ENCODE data around the gene UTP15.
A peak's percentile ranks its signal among the peaks of the same experiment; 100 is the strongest.

The UTP15 gene, protein sequence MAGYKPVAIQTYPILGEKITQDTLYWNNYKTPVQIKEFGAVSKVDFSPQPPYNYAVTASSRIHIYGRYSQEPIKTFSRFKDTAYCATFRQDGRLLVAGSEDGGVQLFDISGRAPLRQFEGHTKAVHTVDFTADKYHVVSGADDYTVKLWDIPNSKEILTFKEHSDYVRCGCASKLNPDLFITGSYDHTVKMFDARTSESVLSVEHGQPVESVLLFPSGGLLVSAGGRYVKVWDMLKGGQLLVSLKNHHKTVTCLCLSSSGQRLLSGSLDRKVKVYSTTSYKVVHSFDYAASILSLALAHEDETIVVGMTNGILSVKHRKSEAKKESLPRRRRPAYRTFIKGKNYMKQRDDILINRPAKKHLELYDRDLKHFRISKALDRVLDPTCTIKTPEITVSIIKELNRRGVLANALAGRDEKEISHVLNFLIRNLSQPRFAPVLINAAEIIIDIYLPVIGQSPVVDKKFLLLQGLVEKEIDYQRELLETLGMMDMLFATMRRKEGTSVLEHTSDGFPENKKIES

GRCh38 chr5:73565139-73565968 is at the start of gene UTP15, which contains the start of gene ANKRA2:
UTP15 (plus strand) TSS chr5:73565743; CDS start chr5:73567345, 1,602 bp downstream.
ANKRA2 (minus strand) TSS chr5:73565639; CDS start chr5:73562881, 2,758 bp downstream.
- peaks cover 16% of the 10 kb centered on the region for H3K4me1 Mint-ChIP-seq (ENCODE audit: low read depth)

DNA sequence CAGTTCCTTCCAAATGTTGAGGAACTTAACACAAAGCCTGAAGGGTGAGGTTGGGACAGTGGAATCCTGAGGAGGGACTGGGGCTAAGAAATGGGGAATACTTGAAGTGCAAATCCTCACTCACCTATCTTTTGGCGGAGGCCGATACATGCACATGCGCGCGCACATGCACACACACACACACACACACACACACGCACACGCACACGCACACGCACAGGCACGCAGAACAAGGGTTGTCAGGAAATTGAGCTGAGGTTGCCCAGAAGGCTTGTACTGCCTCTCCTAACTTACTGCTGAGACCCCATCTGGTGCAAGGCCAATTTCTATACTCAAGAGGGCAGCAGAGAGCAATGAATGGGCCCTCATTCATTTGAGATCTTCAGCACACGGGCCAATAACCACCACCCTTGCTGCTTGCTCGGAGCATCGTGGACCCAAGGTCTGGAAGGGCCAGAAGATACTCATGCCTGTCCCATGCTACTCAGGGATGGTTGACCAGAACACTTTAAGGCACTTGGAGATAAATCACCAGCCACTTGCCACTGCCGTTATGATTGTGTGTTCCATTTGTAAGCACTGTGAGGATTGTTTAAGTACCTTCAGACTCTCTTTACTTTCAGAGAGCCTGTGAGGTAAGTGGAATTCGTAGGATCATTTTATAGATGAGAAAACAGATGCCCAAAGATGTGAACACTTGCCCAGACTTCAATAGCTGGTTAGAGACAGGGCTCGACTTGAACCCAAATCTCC is 45.8 kb upstream of the UTP15 start:
- Mint-ChIP-seq H3K36me3 (ENCODE audit: low read depth) (no peaks in the 10 kb centered on the region), H3K4me1 (ENCODE audit: low read depth) (peaks cover 8% of the 10 kb centered on the region), H3K4me3 (no peak overlapping the region), H3K9me3 (no peaks in the 10 kb centered on the region), H3K27me3 (no peaks in the 10 kb centered on the region), H3K27ac (no peak overlapping the region)
- intact Hi-C loops (cut with micrococcal nuclease) = loop anchor here (1.0 kb wide), 1 partner anchor 17 kb away; no protein-coding TSS in a partner anchor

More at GRCh38 chr5:73565139-73565968, at the start of gene UTP15, which contains the start of gene ANKRA2:
- Mint-ChIP-seq H3K36me3 (ENCODE audit: low read depth) (peaks cover 49% of the 10 kb centered on the region), H3K9me3 (no peaks in the 10 kb centered on the region), H3K27me3 (no peaks in the 10 kb centered on the region), H3K27ac (peak within 1 kb of the TSS; percentile 96), H3K4me3 (peak within 1 kb of the TSS; percentile 95)
- intact Hi-C loops (cut with micrococcal nuclease) = loop anchor here (1.0 to 5.0 kb wide), 2 partner anchors 67 to 1202 kb away; partner anchors contain the start of genes BTF3, GFM2 and NSA2

- intact Hi-C loops (cut with micrococcal nuclease) = no loop called here
- peaks cover 9% of the 10 kb centered on the region for H3K4me1 Mint-ChIP-seq (ENCODE audit: low read depth)
- no peak overlapping the region for H3K4me3 Mint-ChIP-seq
- H3K27ac Mint-ChIP-seq = no peak overlapping the region
- H3K27me3 Mint-ChIP-seq = peaks cover 4% of the 10 kb centered on the region
- H3K36me3 Mint-ChIP-seq (ENCODE audit: low read depth) = no peaks in the 10 kb centered on the region
- no peaks in the 10 kb centered on the region for H3K9me3 Mint-ChIP-seq
These were observed 42.6 kb upstream of the UTP15 start for GRCh38 chr5:73522989-73523388.

DNA sequence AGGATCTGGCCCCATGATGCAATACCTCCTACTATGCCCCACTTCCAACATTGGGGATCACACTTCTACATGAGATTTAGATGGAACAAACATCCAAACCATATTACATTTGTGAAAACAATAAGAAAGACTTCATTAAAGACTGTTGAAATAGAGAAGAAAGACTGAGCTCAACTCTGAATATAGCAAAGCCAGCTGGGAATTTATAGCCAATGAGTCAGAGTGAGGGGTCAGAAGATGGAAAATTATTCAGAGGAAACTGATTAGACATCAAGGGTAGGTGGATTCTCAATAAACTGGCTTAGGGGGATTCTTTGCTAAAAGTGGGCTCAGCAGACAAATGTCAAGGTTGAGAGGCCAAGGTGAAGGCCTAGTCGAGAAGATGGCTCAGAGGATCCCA is 41.7 kb upstream of the UTP15 start:
- H3K27me3 Mint-ChIP-seq = peaks cover 4% of the 10 kb centered on the region
- H3K36me3 Mint-ChIP-seq (ENCODE audit: low read depth) = no peaks in the 10 kb centered on the region
- H3K27ac Mint-ChIP-seq = no peak overlapping the region
- H3K4me1 Mint-ChIP-seq (ENCODE audit: low read depth) = peaks cover 14% of the 10 kb centered on the region
- no peaks in the 10 kb centered on the region for H3K9me3 Mint-ChIP-seq
- H3K4me3 Mint-ChIP-seq = no peak overlapping the region
- intact Hi-C loops (cut with micrococcal nuclease) = no loop called here

GRCh38 chr5:73525606-73526203 is 39.8 kb upstream of the UTP15 start:
- Mint-ChIP-seq H3K4me3 (no peak overlapping the region), H3K36me3 (ENCODE audit: low read depth) (no peaks in the 10 kb centered on the region), H3K27me3 (peaks cover 4% of the 10 kb centered on the region), H3K9me3 (no peaks in the 10 kb centered on the region), H3K27ac (no peak overlapping the region), H3K4me1 (ENCODE audit: low read depth) (peaks cover 6% of the 10 kb centered on the region)
- intact Hi-C loops (cut with micrococcal nuclease) = no loop called here

DNA sequence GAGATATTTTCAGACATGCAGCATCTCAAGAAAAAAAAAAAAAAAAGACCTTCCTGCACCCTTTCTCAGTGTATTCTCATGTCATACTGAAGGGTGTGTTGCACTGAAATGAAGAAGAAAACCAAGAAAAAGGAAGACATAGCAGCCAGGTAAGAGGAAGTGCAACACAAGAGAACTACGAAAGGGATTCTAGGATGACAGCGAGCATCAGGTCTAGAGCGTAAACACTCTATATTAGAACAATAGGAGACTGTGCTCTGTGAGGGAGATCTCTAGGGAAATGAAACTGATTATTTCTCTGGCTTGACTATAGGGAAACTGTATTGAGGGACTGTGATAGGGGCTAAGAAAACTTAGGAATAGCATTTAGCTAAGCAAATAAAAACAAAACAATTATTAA is 37.3 kb upstream of the UTP15 start:
- Mint-ChIP-seq H3K9me3 (no peaks in the 10 kb centered on the region), H3K4me3 (no peak overlapping the region), H3K4me1 (ENCODE audit: low read depth) (peaks cover 6% of the 10 kb centered on the region), H3K27ac (no peak overlapping the region), H3K36me3 (ENCODE audit: low read depth) (no peaks in the 10 kb centered on the region), H3K27me3 (peaks cover 10% of the 10 kb centered on the region)
- intact Hi-C loops (cut with micrococcal nuclease) = no loop called here

DNA sequence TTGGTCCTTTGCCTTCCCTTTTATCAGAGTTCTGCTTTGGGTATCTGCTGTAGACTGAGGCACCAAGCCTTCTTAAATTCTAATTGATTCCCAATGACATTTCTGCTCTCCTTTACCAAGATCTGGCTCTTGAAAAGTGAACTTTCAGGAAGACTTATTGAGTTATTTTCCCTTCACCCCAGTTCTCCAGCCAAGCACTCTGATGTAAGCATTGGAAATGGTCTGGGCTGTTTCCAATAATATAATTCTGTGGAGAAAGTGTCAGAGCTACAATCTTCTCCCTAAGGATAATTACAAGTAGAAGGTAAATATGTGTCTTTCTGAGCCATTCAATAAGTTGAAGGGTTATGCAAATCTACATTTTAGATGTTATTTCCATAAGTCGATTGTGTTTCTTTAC is 36.5 kb upstream of the UTP15 start:
- peaks cover 12% of the 10 kb centered on the region for H3K27me3 Mint-ChIP-seq
- no peak overlapping the region for H3K27ac Mint-ChIP-seq
- no peaks in the 10 kb centered on the region for H3K9me3 Mint-ChIP-seq
- no peak overlapping the region for H3K4me3 Mint-ChIP-seq
- intact Hi-C loops (cut with micrococcal nuclease) = no loop called here
- H3K36me3 Mint-ChIP-seq (ENCODE audit: low read depth) = no peaks in the 10 kb centered on the region
- H3K4me1 Mint-ChIP-seq (ENCODE audit: low read depth) = peaks cover 6% of the 10 kb centered on the region

- Mint-ChIP-seq H3K4me3 (no peak overlapping the region), H3K27me3 (peaks cover 22% of the 10 kb centered on the region), H3K36me3 (ENCODE audit: low read depth) (no peaks in the 10 kb centered on the region), H3K9me3 (no peaks in the 10 kb centered on the region), H3K27ac (no peak overlapping the region), H3K4me1 (ENCODE audit: low read depth) (peaks cover 6% of the 10 kb centered on the region)
- intact Hi-C loops (cut with micrococcal nuclease) = no loop called here
These were observed 34.2 kb upstream of the UTP15 start for GRCh38 chr5:73531356-73531755.

DNA sequence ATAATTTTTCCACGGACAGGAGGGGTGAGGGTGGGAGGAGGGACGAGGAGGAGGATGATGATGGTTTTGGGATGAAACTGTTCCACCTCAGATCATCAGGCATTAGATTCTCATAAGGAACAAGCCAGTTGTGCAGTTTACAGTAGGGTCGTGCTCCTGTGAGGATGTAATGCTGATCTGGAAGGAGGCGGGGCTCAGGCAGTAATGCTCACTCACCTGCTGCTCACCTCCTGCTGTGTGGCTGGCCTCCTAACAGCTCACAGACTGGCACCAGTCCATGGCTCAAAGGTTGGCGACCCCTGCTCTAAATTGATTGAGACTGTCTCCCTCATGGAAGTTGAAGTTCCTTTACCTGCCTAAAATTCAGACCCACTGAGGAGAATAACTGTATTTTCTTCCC is 33.3 kb upstream of the UTP15 start:
- intact Hi-C loops (cut with micrococcal nuclease) = no loop called here
- H3K4me1 Mint-ChIP-seq (ENCODE audit: low read depth) = peaks cover 6% of the 10 kb centered on the region
- H3K27me3 Mint-ChIP-seq = peaks cover 21% of the 10 kb centered on the region
- H3K4me3 Mint-ChIP-seq = no peak overlapping the region
- no peaks in the 10 kb centered on the region for H3K36me3 Mint-ChIP-seq (ENCODE audit: low read depth)
- no peaks in the 10 kb centered on the region for H3K9me3 Mint-ChIP-seq
- H3K27ac Mint-ChIP-seq = no peak overlapping the region

DNA sequence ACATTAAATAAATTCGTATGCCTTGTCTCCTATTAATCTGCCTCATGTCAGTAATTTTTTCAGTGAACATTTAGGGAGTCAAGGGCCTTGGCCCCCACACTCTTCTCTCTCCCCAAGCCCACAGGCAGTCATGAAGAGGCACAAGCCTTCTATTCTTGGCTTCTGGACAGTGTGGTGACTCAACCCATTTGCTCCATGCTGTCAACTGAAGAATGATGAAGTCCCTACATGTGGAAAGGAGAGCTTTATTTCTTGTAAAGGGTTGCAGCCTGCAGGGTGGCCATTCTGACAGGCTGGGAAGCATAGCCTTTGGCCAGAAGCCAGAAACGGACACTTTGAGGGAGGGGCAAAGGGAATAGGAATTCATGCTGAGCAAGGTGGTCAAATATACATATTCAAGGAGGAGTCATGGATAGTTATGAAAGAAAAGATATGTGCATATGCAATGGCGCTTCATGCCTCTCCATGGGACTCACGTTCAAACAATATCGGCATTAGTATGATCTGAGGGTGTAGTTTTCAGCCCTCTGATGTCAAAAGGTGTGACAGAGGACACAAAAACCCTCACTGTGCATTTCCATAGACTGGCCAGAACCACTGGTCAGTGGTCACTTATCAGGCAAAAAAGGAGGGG is 31.4 kb upstream of the UTP15 start:
- intact Hi-C loops (cut with micrococcal nuclease) = no loop called here
- no peaks in the 10 kb centered on the region for H3K9me3 Mint-ChIP-seq
- no peak overlapping the region for H3K4me3 Mint-ChIP-seq
- H3K27ac Mint-ChIP-seq = no peak overlapping the region
- H3K36me3 Mint-ChIP-seq (ENCODE audit: low read depth) = no peaks in the 10 kb centered on the region
- no peaks in the 10 kb centered on the region for H3K4me1 Mint-ChIP-seq (ENCODE audit: low read depth)
- H3K27me3 Mint-ChIP-seq = peaks cover 18% of the 10 kb centered on the region

GRCh38 chr5:73534971-73535370 is 30.6 kb upstream of the UTP15 start:
- Mint-ChIP-seq H3K4me1 (ENCODE audit: low read depth) (no peaks in the 10 kb centered on the region), H3K27ac (no peak overlapping the region), H3K36me3 (ENCODE audit: low read depth) (no peaks in the 10 kb centered on the region), H3K9me3 (no peaks in the 10 kb centered on the region), H3K4me3 (no peak overlapping the region), H3K27me3 (peaks cover 18% of the 10 kb centered on the region)
- intact Hi-C loops (cut with micrococcal nuclease) = no loop called here

DNA sequence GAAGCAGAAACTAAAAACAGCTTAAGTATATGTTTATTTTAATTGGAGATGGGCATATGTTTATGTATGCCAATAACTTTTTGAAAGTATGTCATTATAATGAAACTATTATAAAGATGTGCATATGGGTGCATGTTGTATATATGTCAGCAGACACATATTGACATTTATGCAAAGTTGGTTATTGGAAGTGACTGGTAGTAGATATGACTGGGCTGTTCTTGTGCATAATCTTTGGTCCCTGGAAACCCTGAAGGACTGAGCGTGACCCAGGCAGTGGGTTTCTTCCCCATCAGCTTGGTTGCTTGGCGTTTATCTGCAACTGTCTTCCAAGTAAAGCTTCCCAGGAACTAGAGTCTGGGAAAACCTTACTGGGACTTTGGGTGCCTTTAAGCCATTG is 25.8 kb upstream of the UTP15 start:
- no peaks in the 10 kb centered on the region for H3K4me1 Mint-ChIP-seq (ENCODE audit: low read depth)
- intact Hi-C loops (cut with micrococcal nuclease) = no loop called here
- no peaks in the 10 kb centered on the region for H3K9me3 Mint-ChIP-seq
- H3K27ac Mint-ChIP-seq = no peak overlapping the region
- H3K27me3 Mint-ChIP-seq = peaks cover 29% of the 10 kb centered on the region
- no peak overlapping the region for H3K4me3 Mint-ChIP-seq
- no peaks in the 10 kb centered on the region for H3K36me3 Mint-ChIP-seq (ENCODE audit: low read depth)

DNA sequence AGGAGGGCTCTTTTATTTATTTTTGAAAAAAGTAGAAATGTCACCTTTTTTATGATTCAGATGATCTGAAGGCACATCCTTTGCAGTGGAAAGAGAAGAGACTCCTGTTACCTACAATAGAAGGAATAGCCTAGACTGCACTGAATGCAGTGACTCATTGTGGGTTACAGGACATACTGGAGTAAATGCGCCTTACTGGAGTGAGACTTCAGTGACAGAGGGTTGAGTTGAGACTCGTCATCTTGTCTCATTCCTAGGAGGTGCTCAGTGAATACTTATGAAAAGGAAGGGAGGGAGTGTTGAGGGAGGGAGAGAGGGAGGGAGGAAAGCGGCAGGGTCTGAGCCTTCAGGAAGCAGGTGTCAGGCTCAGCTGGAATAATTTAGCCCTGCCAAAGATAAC is 25.4 kb upstream of the UTP15 start:
- no peaks in the 10 kb centered on the region for H3K36me3 Mint-ChIP-seq (ENCODE audit: low read depth)
- H3K9me3 Mint-ChIP-seq = no peaks in the 10 kb centered on the region
- H3K4me1 Mint-ChIP-seq (ENCODE audit: low read depth) = no peaks in the 10 kb centered on the region
- no peak overlapping the region for H3K4me3 Mint-ChIP-seq
- peaks cover 28% of the 10 kb centered on the region for H3K27me3 Mint-ChIP-seq
- intact Hi-C loops (cut with micrococcal nuclease) = no loop called here
- H3K27ac Mint-ChIP-seq = no peak overlapping the region

All from dendritic cell treated with granulocyte-macrophage colony-stimulating factor and Interleukin-4, amounts not matched to agents 40 ng/mL and 50 ng/mL, for 4 days (primary cell).